ENCODE results near the gene GLG1. TPM values are rescaled to one million over a fixed set of nuclear protein-coding genes. Genes with fewer than 3 reads are reported as not detected.

GLG1 gene
- polyA plus RNA-seq, 12 donors: 104 to 131 (median 119) TPM

DNA sequence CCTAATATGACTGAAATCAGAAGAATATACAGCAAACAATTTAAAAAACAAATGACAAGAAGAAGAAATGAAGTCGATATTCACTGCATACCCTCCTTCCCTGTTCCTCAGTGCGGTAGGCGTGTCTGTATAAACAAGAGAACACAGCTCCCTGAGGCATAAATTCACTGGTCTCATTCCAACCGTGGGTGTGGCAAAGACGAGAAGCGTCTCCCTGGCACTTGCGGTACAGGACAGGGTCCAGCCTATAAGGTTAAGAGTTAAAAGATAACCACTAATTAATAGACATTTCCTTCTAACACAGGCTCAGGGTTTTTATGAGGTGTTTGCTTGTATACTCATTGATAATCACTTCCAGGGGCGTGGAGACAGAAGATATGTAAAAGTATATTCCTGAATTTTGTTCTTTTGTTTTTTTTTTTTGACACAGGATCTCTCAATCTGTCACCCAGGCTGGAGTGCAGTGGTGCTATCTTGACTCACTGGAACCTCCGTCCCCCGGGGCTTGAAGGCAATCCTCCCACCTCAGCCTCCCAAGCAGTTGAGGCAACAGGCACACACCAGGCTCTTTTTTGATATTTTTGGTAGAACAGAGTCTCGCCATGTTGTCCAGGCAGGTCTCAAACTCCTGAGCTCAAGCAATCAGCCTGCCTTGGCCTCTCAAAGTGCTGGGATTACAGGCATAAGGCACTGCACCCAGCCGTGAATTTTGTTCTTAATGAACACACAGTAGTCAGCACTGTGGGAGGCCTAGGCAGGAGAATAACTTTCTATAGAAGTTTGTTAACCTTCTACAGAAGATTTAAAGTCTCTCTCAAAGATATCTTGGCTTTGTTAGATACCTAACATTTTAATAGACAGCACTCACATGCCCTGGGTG lies 126.5 kb downstream of the GLG1 start:
- DNase-seq: no peak

DNA sequence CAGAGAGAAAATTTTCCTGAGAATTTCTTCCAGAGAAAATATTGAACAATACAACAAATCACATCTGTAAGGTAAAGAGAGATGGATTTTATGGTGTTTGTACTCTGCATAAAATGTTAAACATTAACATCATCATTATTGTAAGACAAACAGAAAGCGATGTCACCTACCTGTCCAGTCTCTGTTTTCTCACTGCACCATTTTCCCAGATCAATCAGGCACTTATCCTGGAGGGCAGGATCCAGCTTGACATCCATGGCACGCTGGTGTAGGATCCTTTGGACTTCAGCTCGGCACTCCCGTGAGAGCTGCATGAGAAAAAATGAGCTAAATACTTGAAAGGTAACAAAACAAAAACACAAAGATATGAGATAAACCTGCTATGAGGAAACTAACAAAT lies 129.7 kb downstream of the GLG1 start:
- DNase-seq: no peak

DNA sequence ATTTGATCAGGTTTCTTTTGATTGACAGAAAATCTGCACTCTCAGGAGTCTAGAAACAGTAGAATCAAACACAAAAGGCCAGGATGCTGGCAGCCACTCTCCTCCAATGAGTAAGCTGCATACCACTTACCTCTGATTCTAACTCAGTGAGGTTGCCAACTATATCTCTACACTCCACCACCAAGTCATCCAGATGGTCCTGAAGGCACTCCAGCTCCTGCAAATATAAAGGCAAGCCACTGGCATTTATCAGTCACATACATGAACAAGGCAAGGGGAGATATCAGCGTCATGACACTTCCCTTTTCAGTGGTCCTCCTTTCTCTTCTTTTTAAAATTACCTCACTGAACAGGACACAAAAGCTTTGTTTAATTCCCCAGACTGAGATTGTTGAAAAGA lies 132.5 kb downstream of the GLG1 start:
- DNase-seq: no peak

DNA sequence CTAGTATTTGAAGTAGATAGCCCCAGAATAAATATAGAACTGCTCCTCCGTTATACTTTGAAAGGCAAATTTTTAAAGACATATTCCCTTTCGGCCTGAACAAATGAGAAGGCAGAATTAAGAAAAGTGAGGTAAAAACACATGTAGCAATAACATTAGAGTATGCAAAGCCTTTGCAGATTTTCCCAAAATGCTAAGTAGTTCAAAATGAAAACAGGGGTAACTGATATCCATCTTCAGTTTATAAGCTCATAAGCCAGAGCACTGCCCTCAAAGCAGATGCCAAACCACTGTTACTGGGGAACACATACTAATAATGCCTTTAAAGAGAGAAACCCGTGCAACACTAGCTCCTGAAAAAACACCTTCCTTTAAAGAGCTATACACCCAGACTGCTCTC lies 134.4 kb downstream of the GLG1 start:
- DNase-seq: no peak

DNA sequence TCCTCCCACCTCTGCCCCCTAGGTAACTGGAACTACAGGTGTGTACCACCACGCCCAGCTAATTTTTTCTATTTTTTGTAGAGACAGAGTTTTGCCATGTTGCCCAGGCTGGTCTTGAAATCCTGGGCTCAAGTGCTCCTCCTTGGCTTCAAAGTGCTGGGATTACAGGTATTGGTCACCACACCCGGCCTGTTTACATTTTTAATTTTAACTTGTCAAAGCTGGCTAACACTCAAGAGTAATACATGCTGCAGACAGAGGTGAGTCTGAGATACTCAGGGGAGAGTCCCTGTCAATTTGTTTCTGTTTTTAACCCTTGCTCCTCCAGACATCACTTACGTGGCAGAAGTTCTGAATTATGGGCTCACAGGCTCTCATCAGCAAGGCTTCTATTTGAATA lies 134.9 kb downstream of the GLG1 start:
- DNase-seq: no peak

DNA sequence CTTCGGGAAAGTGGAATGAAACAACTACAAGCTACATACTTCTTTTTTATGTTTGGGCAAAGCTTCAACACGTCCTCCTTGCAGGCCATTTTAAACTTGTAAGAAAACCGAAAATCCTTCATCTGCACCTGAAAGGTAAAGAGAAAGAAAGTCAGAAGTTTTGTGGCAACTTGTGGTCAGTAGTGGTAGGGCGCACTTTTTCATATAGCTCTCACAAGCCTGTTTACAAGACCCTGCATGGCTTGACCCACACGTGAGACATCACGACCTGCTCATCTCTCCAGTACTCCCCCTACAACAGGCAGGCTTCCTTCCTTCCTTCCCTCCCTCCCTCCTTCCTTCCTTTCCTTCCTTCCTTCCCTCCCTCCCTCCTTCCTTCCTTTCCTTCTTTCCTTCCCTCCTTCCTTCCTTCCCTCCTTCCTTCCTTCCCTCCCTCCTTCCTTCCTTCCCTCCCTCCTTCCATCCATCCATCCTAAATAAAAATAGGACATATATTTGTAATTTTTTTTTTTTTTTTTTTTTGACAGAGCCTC lies 136.9 kb downstream of the GLG1 start:
- DNase-seq: no peak

DNA sequence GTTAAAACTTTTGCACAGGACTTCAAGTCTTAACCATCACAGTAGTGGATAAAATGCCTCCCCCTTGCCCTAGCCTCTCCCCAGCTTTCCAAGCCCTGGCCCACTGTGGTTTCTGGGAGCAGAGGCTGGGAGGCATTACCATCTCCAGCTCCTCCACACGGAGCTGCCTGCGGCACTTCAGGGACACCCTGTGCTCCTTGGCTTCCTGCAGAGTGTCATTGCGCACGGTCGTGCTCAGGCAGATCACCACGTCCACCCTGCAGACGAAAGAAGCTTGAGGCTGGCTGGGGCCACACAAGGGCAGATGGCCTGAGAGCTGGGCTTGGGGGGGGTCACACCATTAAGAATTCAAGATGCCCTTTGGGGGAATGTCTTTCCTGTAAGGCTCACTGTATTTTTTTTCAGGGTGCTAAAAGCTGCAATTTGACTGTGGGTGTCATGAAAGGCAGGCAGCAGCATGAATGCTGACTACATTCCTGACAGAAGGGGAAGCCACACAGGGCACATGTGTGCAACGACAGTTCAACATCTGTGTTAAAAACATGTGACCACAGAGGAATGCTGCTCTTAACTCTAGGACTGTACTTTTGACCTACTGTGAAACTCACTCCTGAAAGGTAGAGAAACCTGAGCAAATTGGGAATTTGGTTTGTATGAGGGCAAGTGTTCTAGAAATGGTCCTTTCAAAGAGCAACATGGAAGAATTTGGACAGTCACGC lies 137.9 kb downstream of the GLG1 start:
- no peak for DNase-seq

DNA sequence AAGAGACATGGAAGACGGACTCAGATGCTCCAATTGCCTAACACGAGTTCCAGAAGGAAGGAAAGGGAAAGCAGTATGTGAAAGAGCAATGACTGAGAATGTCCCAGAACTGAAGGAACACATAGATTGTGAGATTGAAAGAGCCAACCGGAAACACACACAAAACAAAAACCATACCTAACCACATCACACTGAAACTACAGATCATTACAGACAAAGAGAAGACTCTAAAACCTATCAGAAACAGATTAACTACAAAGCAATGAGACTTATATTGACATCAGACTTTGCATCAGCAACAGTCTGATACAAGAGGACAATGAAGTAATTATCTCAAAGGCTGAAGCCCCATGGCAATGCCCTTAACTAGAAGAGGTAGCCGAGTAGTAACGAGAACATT lies 140.0 kb downstream of the GLG1 start:
- no peak for DNase-seq

DNA sequence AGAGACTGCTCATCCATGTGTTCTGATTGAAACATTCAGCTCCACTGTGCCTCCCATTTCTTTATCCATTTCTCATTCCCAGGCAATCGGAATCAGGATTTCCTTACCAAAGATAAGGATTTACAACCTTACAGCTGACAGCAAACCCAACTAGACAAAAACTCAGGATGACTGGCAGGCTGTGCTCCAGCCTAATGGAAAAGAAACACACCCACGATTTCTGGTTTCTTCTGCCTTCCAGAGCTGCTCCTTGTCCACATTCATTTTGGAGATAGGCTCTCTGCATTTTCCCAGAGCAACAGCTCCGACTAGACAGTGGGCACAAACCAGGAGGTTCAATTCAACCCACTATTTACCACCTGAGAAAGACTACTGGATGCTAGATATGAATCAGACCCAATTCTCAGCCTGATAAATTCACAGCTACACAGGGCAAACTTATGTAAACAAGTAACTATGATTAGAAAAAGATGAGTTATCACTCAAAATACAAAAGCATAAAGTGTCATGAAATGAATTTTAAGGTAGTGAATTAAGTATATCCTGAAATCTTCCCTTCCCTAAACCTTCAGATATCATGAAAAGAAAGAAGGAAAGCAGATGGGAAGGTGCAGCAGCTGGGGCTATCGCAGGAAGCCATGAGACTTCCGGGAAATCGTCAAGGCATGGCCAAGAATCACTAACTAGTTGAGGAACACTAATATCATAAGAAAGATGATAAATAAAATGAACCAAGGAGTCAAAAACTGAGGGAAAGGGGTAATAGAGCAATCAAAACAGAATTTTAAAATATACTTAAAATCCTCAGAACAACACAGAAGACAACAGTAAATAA lies 140.8 kb downstream of the GLG1 start:
- no peak for DNase-seq

DNA sequence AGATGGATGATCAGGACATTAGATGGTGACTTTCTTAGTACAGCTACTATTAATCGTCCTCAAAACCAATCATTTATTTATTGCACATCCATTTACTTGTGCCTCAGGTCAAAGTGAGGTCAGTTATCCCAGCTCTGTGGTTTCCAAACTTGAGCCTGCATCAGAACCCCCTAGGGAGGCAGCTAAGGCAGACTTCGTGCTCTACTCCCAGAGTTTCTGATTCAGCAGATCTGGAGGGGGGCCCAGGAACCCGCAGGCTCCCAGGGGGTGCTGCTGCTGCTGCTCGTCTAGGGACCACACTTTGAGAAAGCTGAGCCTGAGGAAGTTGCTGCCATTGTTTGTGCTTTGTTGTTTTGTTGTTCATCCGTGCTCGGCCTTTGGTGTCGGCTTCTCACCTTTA lies 141.6 kb downstream of the GLG1 start:
- no peak for DNase-seq

DNA sequence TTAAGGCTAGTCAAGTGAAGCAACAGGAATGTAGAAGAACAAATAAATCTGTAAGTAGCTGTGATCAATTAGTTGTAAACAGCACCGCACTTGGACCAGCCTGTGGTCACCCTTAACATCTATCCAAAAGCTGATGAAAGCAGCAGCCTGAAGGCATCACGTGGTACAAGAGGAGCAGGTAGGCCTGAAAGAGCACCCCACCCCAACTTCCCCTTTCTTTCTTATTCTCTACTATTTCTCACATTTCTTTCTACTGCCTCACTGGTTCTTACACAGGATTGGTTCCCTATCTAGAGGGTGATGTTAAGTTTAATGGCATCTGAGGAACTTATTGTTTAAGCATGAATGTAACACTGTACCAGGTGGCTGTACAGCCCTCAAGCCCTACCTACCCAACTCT lies 143.0 kb downstream of the GLG1 start:
- no peak for DNase-seq

DNA sequence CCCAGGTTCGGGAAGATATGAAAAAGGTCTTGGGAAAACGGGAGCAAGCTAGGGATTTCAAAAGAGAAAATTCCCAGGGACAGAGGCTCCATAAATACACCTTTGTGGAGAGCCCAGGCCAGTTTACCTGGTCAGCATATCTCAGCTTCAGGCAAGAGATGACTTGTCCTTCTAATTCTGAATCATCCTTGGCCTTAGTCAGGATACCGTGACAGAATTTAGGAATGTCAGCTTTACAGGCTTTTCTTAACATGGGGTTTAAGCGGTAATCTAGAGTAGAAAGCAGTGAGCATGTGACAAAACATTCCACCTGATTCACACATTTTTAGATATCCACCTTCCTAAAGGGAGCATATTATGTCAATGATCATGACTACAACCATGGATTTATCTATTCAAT lies 144.6 kb downstream of the GLG1 start:
- no peak for DNase-seq

DNA sequence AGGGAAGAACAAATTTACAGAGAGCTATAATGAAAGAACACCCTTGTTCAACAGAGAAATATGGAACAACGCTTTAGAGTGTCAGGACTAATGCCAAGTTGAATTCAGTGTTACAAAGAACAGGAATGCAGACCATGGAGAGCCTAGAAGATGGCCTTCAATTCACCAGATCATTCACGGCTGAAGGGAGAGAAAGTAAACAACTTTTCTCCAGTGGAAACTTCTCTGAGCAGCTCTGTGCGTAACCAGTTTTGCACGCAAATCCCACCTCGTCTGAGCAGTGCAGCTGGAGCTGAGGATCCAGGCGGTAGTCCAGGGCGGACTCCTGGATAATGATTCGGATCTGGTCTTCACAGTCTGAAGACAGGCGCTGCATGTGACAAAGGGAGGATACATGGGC lies 145.1 kb downstream of the GLG1 start:
- no peak for DNase-seq

DNA sequence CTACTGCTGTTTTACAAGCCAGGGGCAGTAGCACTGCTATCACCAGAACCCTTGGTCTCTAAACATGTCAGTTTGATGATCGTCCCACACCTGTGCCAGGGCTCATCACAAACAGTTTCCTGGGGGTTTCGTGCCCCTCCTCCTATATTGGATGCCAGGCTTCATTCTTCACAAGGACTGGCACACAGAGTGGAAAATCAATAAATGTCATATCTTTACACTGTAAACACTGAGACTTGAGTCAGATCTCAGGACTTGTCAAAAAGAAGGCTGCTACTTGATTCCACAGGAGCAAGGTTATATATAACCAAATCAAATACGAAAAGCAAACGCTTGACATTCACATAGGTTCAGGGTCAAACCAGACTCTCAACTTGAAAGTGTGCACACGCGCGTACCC lies 146.4 kb downstream of the GLG1 start:
- no peak for DNase-seq

DNA sequence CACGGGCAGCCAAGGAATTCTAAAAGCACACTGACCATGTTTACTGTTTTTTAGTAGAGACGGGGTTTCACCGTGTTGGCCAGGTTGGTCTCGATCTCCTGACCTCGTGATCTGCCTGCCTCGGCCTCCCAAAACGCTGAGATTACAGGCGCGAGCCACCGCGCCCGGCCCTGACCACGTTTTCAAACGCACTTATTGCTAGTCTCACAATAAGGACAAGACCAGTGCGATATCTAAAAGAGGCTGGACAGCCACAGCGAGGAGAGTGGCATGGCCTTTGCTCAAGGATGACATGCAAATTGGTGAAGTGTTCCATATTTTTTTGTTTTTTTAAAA lies 150.7 kb downstream of the GLG1 start:
- no peak for DNase-seq

DNA sequence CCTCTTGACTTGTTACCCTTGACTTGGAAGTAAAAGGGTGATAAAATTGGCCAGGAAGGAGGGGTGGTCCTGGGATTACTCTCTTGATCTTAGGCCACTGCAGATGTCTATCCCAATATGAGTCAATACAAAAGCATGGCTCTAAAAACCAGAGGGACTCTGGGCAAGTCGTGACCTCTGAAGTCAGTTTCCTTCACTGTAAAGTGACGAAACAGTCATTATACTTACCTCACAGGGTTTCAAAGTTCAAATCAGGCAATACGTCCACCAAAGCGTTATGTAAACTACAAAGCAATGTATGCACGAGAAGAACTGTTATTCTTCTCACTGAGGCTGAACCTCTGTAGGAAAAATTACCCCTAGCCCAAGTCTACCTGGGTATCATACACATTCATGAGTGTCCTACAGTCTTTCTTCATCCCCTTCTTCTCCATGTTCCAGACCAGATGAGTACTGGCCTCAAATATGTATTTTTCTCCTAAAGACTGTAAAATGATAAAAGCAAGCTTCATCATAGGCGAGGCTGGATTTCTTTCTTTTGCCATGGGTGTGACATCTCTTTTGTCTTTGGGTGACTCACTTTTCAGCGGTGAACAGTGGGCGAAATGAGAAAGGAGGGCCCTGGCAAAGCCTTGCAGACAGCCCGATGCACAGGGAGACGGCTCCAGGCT lies 151.2 kb downstream of the GLG1 start:
- DNase-seq: no peak

DNA sequence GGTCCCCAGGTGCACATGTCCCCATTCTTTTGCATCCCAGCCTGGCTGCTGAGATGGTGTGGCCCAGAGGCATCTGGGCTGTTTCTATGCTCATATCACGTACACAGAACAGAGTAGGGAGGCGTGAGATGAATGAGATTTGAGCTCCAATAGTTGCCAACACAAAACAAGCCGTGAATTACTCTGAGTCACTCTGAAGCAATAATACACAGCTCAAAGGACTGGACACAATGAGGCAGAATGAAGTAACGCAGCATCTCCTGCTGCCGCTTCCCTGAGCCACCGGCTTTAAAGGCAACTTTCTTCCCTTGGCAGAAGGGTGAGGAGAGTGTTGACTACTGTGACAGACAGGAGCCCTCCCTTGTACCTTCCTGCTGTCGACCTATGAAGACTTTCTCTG lies 151.7 kb downstream of the GLG1 start:
- no peak for DNase-seq

DNA sequence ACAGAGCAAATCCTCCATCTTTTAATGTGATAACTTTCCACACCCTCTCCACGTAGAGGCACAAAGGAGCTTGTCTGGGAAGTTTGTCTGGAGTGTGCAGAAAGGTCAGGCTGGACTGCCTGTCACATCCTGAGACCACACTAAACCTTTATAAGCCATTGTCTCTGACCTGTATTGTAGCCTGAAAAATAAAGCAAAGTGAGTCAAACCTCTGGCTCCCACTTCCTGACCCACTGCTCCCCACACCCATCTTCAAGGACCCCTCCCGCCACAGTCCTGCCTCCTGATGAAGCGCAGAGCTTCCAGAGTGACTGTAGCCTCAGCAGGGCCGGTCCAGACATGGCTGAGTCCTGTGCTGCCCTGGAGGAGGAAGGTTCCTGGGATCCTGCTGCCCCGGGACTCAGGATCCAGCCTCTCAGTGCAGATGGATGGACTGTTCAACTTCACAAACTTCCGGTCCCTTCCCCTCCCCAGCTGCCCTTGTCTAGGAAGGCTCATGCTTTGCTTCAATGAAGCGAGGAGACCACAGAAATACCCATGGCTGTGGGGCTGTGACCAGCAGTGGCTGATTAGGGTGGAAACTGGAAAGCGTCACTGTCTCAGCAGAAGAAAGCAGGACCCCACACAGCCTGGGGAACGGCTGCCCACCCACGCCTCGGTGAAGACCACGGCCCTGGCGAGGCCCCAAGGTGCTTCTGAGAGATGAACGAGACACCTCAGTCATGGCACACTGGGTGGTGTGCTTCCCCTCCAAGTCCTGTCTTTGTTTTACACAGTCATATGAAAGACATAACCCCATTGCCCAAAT lies 154.8 kb downstream of the GLG1 start:
- no peak for DNase-seq

DNA sequence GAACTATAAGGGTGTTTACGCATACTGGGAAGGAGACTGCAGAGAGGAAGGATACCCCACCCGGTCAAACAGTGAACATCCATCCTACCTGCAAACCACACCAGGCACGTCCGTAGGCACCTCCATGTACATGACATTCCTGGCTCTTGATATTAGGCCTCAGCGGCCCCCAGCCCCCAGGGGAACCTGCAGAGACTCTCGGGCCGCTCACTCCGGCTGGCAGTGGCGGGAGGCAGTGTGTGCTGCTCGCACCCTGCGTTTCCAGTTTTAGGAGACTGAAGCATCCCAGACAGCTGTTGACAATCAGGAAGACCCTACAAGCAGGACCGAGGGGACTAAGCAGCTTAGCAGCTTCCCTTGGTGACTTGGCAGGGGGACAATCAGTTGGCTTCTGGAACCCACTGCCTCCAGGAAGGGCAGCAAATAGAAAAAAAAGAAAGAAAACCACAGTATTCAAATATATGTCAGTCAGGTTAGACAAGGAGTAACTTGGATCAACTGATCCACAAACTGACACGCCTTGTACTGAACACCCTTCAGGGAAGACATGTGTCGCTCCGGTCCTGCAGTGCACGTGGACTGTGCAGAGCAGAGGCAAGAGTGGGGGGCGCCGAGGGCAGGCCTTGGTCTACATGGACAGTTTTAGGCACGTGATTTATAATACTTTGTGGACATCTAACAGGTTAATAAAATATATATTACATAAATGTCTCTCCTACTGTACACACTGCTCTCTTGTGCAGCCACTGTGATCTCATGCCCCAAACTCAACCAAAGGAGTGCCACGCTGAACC lies 155.8 kb downstream of the GLG1 start:
- no peak for DNase-seq

DNA sequence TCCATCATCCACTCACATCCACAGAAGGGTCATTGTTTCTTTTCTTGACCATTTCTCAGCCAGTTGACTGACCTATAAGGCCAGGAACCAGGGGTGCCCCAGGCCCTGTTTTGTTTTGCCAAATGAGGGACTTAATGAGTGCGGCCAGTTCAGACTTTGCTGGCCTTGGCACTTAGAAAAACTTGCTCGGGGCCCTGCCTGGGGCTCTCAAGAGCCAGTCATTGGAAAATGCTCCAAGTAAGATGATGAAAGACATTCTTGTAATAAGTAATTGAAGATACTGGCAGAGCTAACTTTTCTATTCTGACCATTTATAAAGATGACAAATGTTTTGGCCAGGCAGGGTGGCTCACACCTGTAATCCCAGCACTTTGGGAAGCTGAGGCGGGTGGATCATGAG lies 156.7 kb downstream of the GLG1 start:
- DNase-seq: no peak
